ENCODE results near the gene ASCC1. TPM values are rescaled to one million over a fixed set of nuclear protein-coding genes. Genes with fewer than 3 reads are reported as not detected.

The ASCC1 gene
- total RNA-seq, 1 donor from 2014 or later = 49.5 TPM

- H3K36me3 Mint-ChIP-seq = peaks cover 20% of the 10 kb centered on the region
These were observed 22.5 kb upstream of the ASCC1 start for GRCh38 chr10:72238392-72239175.

DNA sequence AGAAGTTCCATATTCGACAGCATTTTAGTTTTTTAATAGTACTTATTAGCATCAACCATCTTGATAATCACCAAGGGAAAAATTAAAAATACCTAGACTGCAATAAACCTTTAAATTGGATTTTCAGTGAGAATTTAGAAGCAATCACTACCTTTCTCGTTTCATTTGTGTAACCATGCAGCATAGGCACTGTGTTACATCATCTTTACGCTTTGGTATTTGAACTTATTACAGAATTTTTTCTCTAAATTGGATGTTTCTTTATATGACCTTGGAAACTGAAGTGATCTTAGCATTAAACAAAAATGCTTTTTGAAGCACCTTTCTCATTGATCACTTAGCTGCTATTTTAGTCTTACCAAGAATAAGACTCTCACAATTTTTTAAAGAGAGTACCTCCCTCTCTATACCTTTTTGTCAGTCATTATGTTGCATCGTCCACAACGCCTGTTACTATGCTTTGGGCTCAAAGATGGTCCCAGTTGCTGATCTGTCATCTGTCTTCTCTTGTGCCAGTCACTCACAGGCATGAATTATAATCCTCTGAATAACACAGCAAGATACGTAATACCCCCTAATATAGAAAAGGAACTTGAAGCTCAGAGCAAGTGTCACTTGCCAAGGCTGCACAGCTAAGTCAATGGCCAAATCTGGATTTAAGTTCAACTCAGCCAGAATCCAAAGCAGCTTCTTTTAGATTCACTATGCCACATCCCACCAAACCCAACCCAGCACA lies 19.6 kb upstream of the ASCC1 start:
- no peaks in the 10 kb centered on the region for H3K9me3 ChIP-seq (ENCODE audit: low read depth)
- H3K9me3 Mint-ChIP-seq = no peaks in the 10 kb centered on the region
- no peak overlapping the region for H3K27ac ChIP-seq
- H3K36me3 Mint-ChIP-seq = peaks cover 31% of the 10 kb centered on the region
- H3K9ac ChIP-seq = no peak overlapping the region
- H3K4me2 ChIP-seq = no peak overlapping the region
- H3K27me3 ChIP-seq = no peaks in the 10 kb centered on the region
- H2AFZ ChIP-seq (replicated peaks) = no peak overlapping the region
- H3K4me3 Mint-ChIP-seq = no peak overlapping the region
- no peaks in the 10 kb centered on the region for H3K4me1 ChIP-seq
- no peak overlapping the region for H3K27ac Mint-ChIP-seq
- peaks cover 8% of the 10 kb centered on the region for H3F3A ChIP-seq (ENCODE audit: low read depth)
- DNase-seq (ENCODE audit: low spot score) = no peak
- H4K20me1 ChIP-seq (ENCODE audit: low read depth) = no peaks in the 10 kb centered on the region
- H3K36me3 ChIP-seq = peaks cover 10% of the 10 kb centered on the region
- peaks cover 11% of the 10 kb centered on the region for H3K79me2 ChIP-seq (ENCODE audit: low read depth)
- H3K27me3 Mint-ChIP-seq (ENCODE audit: insufficient read depth, low read depth) = no peaks in the 10 kb centered on the region
- H3K4me1 Mint-ChIP-seq = peaks cover 3% of the 10 kb centered on the region
- no peak overlapping the region for H3K4me3 ChIP-seq
- TF ChIP-seq EZH2 (IDR thresholded peaks at IDR 0.05) = no peak
- TF ChIP-seq EZH2phosphoT487 (IDR thresholded peaks at IDR 0.05) = no peak
- TF ChIP-seq, protein P1, sequence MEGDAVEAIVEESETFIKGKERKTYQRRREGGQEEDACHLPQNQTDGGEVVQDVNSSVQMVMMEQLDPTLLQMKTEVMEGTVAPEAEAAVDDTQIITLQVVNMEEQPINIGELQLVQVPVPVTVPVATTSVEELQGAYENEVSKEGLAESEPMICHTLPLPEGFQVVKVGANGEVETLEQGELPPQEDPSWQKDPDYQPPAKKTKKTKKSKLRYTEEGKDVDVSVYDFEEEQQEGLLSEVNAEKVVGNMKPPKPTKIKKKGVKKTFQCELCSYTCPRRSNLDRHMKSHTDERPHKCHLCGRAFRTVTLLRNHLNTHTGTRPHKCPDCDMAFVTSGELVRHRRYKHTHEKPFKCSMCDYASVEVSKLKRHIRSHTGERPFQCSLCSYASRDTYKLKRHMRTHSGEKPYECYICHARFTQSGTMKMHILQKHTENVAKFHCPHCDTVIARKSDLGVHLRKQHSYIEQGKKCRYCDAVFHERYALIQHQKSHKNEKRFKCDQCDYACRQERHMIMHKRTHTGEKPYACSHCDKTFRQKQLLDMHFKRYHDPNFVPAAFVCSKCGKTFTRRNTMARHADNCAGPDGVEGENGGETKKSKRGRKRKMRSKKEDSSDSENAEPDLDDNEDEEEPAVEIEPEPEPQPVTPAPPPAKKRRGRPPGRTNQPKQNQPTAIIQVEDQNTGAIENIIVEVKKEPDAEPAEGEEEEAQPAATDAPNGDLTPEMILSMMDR (IDR thresholded peaks at IDR 0.05) = no peak

More at GRCh38 chr10:72238392-72239175, 22.5 kb upstream of the ASCC1 start:
- Histone ChIP-seq H4K20me1 (ENCODE audit: low read depth) (no peaks in the 10 kb centered on the region), H3K9me3 (ENCODE audit: low read depth) (no peaks in the 10 kb centered on the region), H3K4me3 (no peak overlapping the region), H3K4me2 (no peak overlapping the region), H3K36me3 (peaks cover 3% of the 10 kb centered on the region), H3K27ac (no peak overlapping the region), H3F3A (ENCODE audit: low read depth) (peaks cover 8% of the 10 kb centered on the region), H2AFZ (replicated peaks) (no peak overlapping the region), H3K79me2 (ENCODE audit: low read depth) (no peaks in the 10 kb centered on the region), H3K9ac (no peak overlapping the region), H3K4me1 (no peaks in the 10 kb centered on the region), H3K27me3 (no peaks in the 10 kb centered on the region)
- Mint-ChIP-seq H3K27ac (no peak overlapping the region), H3K9me3 (no peaks in the 10 kb centered on the region), H3K4me3 (no peak overlapping the region), H3K27me3 (ENCODE audit: insufficient read depth, low read depth) (no peaks in the 10 kb centered on the region), H3K4me1 (peaks cover 17% of the 10 kb centered on the region)
- no peak for DNase-seq (ENCODE audit: low spot score)
- TF ChIP-seq EZH2 (IDR thresholded peaks at IDR 0.05) (no peak), EZH2phosphoT487 (IDR thresholded peaks at IDR 0.05) (no peak)
- TF ChIP-seq, protein P1 (IDR thresholded peaks at IDR 0.05) = no peak

DNA sequence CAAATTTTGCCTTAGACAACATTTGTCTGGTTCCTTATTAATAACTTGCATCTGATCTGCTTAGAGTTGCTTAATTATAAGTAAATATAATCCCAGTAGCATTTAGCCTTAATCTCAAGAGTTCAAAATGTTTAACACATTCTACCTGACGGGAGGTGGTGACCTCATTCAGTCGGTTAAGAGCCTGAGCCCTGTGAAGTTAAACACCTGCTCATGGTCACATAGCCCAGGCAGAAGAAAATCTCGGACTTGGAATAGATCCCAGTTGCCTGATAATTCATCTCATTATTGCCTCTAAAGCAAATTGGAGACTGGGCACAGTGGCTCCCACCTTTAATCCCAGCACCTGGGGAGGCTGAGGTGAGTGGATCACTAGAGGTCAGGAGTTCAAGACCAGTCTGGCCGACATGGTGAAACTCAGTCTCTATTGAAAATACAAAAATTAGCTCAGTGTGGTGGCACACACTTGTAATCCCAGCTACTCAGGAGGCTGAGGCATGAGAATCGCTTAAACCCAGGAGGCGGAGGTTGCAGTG lies 18.6 kb upstream of the ASCC1 start:
- H3K4me2 ChIP-seq = no peak overlapping the region
- Mint-ChIP-seq H3K36me3 (peaks cover 31% of the 10 kb centered on the region), H3K27me3 (ENCODE audit: insufficient read depth, low read depth) (no peaks in the 10 kb centered on the region), H3K27ac (no peak overlapping the region), H3K9me3 (no peaks in the 10 kb centered on the region), H3K4me3 (no peak overlapping the region), H3K4me1 (peaks cover 5% of the 10 kb centered on the region)
- H4K20me1 ChIP-seq (ENCODE audit: low read depth) = peaks cover 4% of the 10 kb centered on the region
- H3F3A ChIP-seq (ENCODE audit: low read depth) = peaks cover 10% of the 10 kb centered on the region
- no peak for DNase-seq (ENCODE audit: low spot score)
- no peak overlapping the region for H2AFZ ChIP-seq (replicated peaks)
- no peaks in the 10 kb centered on the region for H3K4me1 ChIP-seq
- no peak overlapping the region for H3K4me3 ChIP-seq
- no peaks in the 10 kb centered on the region for H3K9me3 ChIP-seq (ENCODE audit: low read depth)
- H3K36me3 ChIP-seq = peaks cover 16% of the 10 kb centered on the region
- peaks cover 22% of the 10 kb centered on the region for H3K79me2 ChIP-seq (ENCODE audit: low read depth)
- TF ChIP-seq EZH2phosphoT487 (IDR thresholded peaks at IDR 0.05) (no peak), EZH2 (IDR thresholded peaks at IDR 0.05) (no peak)
- TF ChIP-seq, protein P1 (IDR thresholded peaks at IDR 0.05) = no peak
- no peak overlapping the region for H3K27ac ChIP-seq
- no peaks in the 10 kb centered on the region for H3K27me3 ChIP-seq
- H3K9ac ChIP-seq = no peak overlapping the region

Measured in neural progenitor cell (in vitro differentiated cells).